Fibroblast of lung (primary cell): ENCODE measurements around the gene RASA3.

Experiments used
- EZH2 ChIP-seq: IDR thresholded peaks from 2 replicates; pipeline ENCODE4 v1.5.1; 2012; ENCODE audit warnings: low read length, control low read depth, mild to moderate bottlenecking; ENCODE audit errors: missing control alignments
- TF ChIP-seq, protein P1 (sequence below), 2 donors: IDR thresholded peaks in 1 of 2; conservative IDR thresholded peaks in 1 of 2; 1 replicate in 1 of 2; 2 replicates in 1 of 2; pipeline ENCODE4 v1.5.1; 2011 to 2012; ENCODE audit warnings: low read length in 2 of 2, control low read depth in 1 of 2, inconsistent platforms in 1 of 2, low read depth in 1 of 2, mild to moderate bottlenecking in 1 of 2

DNA sequence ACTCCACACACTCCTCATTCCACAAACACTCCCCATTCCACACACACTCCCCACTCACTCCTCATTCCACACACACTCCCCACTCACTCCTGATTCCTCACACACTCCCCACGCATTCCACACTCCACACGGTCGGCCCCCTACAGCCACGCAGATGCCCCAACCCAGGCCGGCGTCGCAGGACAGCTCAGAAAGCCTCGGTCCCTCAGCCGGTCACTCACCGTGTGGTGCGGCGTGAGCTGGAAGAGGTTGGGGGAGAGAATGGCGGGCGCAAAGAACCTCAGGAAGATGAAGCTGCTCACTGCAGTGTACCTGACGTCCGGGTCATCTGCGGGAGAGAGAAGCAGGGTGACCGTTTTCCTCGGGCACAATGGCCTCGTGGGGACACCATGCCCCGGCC, 119.5 kb downstream of the RASA3 start:
- TF ChIP-seq, protein P1, sequence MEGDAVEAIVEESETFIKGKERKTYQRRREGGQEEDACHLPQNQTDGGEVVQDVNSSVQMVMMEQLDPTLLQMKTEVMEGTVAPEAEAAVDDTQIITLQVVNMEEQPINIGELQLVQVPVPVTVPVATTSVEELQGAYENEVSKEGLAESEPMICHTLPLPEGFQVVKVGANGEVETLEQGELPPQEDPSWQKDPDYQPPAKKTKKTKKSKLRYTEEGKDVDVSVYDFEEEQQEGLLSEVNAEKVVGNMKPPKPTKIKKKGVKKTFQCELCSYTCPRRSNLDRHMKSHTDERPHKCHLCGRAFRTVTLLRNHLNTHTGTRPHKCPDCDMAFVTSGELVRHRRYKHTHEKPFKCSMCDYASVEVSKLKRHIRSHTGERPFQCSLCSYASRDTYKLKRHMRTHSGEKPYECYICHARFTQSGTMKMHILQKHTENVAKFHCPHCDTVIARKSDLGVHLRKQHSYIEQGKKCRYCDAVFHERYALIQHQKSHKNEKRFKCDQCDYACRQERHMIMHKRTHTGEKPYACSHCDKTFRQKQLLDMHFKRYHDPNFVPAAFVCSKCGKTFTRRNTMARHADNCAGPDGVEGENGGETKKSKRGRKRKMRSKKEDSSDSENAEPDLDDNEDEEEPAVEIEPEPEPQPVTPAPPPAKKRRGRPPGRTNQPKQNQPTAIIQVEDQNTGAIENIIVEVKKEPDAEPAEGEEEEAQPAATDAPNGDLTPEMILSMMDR (conservative IDR thresholded peaks at IDR 0.05 in 1 of 2, IDR thresholded peaks at IDR 0.05 in 1 of 2; ENCODE audit: low read depth in 1 of 2, low read length in 2 of 2), result no peak
- no peak for TF ChIP-seq EZH2
